HG02973 (cell line): ENCODE measurements around the gene CHRM1.

Source experiments
- ATAC-seq: cut with Tn5 transposase; IDR thresholded peaks from one replicate; pipeline ENCODE4 v1.9.1; 2021; ENCODE audit warnings: moderate library complexity; ENCODE audit not compliant: unreplicated experiment

CHRM1 gene

GRCh38 chr11:62926680-62927455 lies 5.7 kb upstream of the CHRM1 start:
- no peak for ATAC-seq

GRCh38 chr11:62925745-62926679 lies 4.8 kb upstream of the CHRM1 start:
- no peak for ATAC-seq

- no peak for ATAC-seq
These were observed 4.1 kb upstream of the CHRM1 start for GRCh38 chr11:62925308-62925707.

- ATAC-seq, result no peak
These were observed 2.6 kb upstream of the CHRM1 start for GRCh38 chr11:62923601-62924411.

- ATAC-seq, result no peak
These were observed 1.7 kb upstream of the CHRM1 start for GRCh38 chr11:62922653-62923431.

GRCh38 chr11:62922189-62922589 lies 1.0 kb upstream of the CHRM1 start:
- no peak for ATAC-seq

- ATAC-seq, result no peak
These were observed 518 bp upstream of the CHRM1 start for GRCh38 chr11:62921573-62922188.

GRCh38 chr11:62919898-62920640 lies 1.1 kb downstream of the CHRM1 start:
- no peak for ATAC-seq

GRCh38 chr11:62919476-62919875 lies 1.7 kb downstream of the CHRM1 start:
- ATAC-seq, result no peak

- no peak for ATAC-seq
These were observed 2.6 kb downstream of the CHRM1 start for GRCh38 chr11:62918531-62918930.

GRCh38 chr11:62917906-62918502 lies 3.2 kb downstream of the CHRM1 start:
- no peak for ATAC-seq

- ATAC-seq, result no peak
These were observed 6.7 kb downstream of the CHRM1 start for GRCh38 chr11:62914416-62914815.

- no peak for ATAC-seq
These were observed 8.9 kb downstream of the CHRM1 start for GRCh38 chr11:62912268-62912667.

- ATAC-seq, result no peak
These were observed 9.7 kb downstream of the CHRM1 start for GRCh38 chr11:62911137-62912130.

GRCh38 chr11:62910141-62910882 lies 10.9 kb downstream of the CHRM1 start:
- no peak for ATAC-seq

GRCh38 chr11:62909107-62909894 lies 11.9 kb downstream of the CHRM1 start:
- ATAC-seq, result no peak
